NOMO-1 treated with DMSO at 0.1 percent for 48 hours (cell line): Measurements from ENCODE around the gene GJD2.

ENCODE experiments used
- DNase-seq: peaks from one replicate; lab custom pipeline; 2025; ENCODE audit not compliant: unreplicated experiment; lab: John Stamatoyannopoulos, UW

Gene GJD2

DNA sequence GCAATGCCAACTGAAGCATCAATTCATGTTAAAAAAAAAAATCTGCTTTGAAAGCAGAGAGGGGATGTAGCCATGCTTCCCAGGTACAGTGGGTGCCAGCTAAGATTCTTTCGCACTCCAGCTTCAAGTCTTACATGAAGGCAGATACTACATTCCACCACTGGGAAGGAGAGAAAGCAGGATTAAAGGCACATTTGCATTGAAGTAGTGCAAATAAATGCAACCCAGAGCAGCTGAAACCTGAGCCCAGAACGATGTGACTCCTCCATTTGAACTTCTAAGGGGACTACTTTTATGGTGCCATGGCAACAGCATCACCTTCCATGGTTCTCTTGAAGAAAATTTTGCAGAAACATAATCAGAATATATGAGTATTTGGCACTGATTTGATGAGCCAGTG lies 19.1 kb upstream of the GJD2 start:
- no peak for DNase-seq

DNA sequence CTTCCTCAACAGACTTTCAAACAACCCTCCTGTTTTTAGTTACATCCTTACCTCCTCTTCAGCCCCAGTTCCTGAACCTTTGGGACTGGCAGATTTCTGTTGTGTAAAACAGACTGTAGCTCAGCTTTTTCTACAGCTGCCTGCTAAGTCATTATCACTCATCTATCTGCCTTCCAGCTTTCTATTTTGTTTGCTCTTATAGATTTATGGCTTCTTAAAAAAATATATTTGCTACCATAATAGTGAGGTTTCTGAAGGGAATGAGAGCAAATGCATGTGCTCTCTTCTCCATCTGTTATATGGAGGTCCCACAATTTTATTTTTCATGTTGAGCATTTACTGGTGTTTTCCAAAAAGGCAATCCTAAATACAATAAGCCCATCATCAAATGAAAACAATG lies 18.2 kb upstream of the GJD2 start:
- DNase-seq, result no peak

DNA sequence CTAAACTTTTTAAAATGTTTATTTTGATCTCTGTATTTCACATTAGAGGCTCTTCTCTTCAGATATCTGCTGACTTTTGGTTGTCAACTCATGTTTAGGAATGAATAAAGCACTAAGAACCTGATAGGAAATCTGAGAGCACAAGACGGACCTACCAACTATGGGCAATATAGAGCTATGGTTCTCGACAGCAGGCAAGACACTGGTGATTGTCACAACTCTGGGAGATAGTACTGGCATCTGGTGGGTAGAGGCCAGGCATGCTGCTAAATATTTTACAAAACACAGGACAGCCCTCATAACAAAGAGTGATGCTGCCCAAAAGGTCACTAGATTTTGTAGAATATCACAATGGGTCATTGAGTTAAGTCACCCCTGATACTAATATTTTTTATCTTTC lies 17.5 kb upstream of the GJD2 start:
- no peak for DNase-seq

- no peak for DNase-seq
Measured at GRCh38 chr15:34769711-34770110, 14.9 kb upstream of the GJD2 start.

- DNase-seq, result no peak
Measured at GRCh38 chr15:34768530-34768929, 13.7 kb upstream of the GJD2 start.

DNA sequence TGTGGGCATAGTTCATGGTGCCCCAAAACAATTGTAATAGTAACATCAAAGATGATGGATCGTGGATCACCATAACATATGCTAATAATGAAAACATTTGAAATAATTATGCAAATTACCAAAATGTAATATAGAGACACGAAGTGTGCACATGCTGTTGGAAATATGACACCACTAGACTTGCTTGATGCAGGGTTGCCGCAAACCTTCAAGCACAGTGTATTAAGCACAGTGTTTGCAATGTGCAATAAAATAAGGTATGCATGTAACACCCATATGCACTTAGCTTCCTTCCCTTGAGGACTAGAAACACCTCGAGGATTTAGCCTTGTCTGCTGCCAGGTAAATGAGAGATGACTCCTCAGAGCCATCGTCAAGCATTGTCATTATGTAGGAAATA lies 10.9 kb upstream of the GJD2 start:
- DNase-seq, result no peak

- DNase-seq, result no peak
Measured at GRCh38 chr15:34760909-34761308, 6.1 kb upstream of the GJD2 start.

- no peak for DNase-seq
Measured at GRCh38 chr15:34759992-34760391, 5.2 kb upstream of the GJD2 start.

DNA sequence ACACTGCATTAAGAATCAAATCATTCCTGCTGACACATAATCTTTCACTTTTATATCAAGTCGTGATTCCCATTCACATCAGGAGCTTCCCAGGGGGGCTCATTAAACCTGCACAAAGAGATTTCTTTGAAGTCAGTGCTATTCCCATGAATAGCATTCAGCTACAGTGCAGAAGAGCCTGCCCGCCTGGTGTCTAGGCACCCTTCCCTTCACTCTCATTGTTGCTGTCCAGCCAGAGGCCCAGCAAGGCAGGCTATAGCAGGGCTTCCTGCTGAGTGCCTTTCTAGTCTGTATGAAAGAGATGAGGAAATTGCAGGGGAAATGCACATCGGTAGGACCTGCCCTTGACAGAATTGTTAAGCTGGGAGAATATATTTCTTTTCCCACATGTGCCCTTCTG lies 4.5 kb upstream of the GJD2 start:
- DNase-seq, result no peak

GRCh38 chr15:34757262-34757661 lies 2.5 kb upstream of the GJD2 start:
- DNase-seq, result no peak

DNA sequence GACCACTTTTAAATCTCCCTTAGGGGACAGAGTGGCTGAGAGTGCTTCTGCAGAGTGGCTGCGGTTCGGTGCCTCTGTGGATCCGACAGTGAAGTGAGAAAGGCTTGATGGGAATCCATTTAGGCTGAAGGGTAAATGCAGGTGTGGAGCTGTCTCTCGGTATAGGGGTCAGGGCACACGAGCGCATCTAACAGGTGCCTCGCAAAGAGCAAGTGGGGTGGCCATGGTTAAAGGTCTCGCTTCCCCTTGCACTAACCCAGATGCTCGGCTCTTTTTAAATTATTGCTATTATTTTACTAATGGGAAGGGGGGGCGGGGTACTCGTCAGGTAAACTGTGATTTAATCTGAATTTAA lies 598 bp upstream of the GJD2 start:
- no peak for DNase-seq

- no peak for DNase-seq
Measured at GRCh38 chr15:34754171-34754601, 612 bp downstream of the GJD2 start.

GRCh38 chr15:34753236-34753894 lies 1.4 kb downstream of the GJD2 start:
- DNase-seq, result no peak

DNA sequence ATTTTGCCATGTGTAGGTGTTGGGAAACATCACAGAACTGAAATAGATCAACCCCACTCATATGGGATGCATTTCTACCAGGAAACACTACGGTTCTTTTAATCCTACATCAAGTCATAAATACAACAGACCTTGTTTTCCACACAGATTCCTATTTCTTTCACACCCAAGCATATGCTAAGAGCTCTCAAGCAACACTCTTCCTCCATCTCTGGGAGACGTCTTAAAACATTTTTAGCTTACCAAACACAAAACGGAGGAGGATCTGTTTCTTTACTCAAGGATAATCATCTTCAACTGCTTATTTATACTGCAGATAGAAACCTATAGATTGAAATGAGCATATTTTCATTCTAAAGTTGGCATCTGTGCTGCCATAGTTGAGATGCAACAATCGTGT lies 5.1 kb downstream of the GJD2 start:
- no peak for DNase-seq

DNA sequence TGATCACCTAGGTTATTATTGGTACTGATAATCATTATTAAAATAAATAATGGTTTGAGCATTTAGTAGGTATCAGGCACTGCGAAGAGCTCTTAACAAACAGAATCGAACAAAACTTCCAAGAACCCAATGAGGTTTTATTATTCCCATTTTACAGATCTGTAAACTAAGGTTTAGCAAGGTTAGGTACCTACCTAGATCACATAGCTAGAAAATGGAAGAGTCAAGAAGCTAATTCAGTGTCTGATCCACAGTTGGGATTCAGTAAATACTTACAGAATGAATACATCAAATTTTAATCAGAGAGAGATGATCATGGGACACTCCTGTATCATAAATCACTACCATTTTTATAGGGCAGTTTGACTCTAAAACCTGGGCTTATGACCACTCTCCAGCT lies 15.5 kb downstream of the GJD2 start:
- DNase-seq, result no peak

DNA sequence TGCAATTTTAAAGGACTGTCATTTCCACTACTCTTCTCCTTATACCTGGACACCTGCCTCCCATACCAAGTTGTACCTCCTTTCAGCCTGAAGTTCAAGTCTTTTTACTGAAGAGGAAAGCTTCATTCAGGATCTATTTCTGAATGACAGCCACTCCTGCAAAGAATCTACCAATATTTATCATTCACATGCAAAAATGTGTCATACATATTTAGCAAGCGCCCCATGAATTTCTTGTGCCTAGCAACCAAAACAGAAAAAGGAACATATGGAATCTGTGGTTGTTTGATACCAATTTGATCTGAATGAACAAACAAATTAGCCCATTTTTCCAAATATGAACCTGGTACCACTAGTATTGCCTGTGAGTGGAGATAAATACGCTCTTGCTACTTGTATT lies 16.8 kb downstream of the GJD2 start:
- no peak for DNase-seq

- no peak for DNase-seq
Measured at GRCh38 chr15:34737477-34737876, 17.3 kb downstream of the GJD2 start.

GRCh38 chr15:34734303-34734702 lies 20.5 kb downstream of the GJD2 start:
- no peak for DNase-seq

GRCh38 chr15:34733621-34734020 lies 21.2 kb downstream of the GJD2 start:
- DNase-seq, result no peak

GRCh38 chr15:34732430-34732829 lies 22.4 kb downstream of the GJD2 start:
- no peak for DNase-seq

GRCh38 chr15:34730701-34731100 lies 24.1 kb downstream of the GJD2 start:
- DNase-seq, result no peak

DNA sequence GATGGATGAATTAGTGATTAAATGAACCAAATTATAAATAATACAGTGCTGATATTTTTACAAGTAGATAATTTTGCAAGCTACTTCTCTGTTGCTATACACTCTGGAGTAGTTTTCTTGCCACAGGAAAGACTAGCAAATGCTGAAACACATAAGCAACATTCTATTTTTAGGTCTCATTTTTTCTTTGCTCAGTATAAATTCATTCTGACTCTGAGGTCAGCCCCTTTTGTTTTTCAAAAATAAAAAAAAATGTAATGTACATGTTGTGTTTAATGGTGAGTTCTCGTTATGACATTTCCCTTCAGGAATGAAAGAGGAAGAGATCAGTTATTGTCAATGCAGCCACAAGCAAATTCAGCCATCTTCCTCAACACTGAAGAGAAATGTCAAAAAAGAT lies 24.9 kb downstream of the GJD2 start:
- DNase-seq, result no peak

DNA sequence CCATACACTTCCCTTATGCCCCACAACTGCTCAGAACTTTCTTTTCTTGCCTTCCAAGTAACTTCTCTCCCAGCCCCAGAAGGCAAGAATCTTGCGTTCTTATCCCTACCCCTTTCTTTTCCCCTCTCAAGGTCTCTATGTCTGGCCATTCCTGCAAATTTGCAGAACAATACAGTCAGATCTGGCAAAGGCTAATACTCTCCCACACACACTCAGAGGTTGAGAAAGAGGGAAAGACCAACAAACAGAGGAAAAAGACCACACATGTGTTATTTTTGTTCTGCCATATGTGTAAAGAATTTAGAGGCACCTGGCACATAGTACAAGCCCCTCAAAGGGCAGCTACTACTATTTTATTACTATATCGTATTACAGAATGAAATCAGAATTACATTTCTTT lies 25.7 kb downstream of the GJD2 start:
- no peak for DNase-seq
